NCI-H1694 (cell line): ENCODE results near the gene ROR2.

ENCODE experiments used
- DNase-seq: peaks from one replicate; lab custom pipeline; 2025; lab: John Stamatoyannopoulos, UW

The ROR2 gene

GRCh38 chr9:91948597-91949391 lies 1.2 kb downstream of the ROR2 start:
- no peak for DNase-seq

- DNase-seq, result no peak
Observed at GRCh38 chr9:91948101-91948596, 1.9 kb downstream of the ROR2 start.

GRCh38 chr9:91946653-91947488 lies 3.2 kb downstream of the ROR2 start:
- DNase-seq, result no peak

DNA sequence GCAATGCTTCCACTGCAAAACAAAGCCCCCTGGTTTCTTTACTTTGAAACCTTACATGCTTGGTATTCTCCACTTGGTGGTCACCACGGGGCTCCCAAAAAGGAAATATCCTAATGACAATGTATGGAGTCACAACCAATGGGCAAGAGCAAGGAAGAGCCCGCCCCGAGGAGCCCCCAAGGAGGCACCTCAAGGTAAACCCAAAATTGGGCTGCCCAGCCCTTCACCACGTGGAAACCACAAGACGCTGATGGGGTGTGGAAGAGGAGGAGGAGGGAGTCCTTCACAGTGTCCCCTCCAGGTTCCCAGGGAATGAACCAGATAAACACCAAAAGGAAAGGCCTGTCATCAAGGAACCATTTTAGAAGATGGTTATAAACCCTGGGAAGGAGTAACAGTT lies 3.8 kb downstream of the ROR2 start:
- DNase-seq, result no peak

DNA sequence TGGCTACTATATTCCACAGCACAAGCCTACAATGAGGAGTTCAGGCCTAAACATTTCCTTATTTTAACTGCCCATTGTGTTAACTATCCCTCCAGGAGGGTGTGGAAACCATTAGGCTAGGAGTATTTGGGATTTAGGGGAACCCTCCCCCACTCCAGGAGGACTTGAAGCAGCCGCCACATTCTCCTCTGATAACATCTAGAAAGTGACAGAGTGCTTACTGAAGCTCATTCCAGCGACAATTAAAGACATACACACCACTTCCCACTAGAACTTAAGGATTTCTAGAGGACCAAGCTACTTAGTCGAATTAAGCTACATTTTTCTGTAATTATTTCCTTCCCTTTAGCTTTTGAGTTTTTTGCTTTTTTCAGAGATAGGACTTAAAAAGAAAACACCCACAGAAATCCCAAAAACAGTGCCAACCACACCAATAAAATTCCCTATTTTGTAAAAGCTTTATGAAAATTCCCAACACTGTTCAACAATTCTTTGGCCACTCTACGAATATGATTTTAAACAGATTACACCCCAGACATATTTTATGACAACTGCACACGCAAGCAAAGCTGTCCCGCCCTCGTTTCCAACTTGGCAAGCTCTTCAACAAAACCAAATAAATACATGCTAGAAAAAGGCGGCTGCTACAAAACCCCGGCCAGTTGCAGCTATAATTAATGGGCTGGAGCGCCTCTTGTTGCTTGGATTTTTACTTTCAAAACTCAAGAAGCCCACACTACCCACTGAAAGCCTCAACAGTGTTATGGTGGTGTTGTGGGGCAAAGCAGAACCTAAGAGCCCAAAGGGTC lies 4.5 kb downstream of the ROR2 start:
- DNase-seq, result no peak

DNA sequence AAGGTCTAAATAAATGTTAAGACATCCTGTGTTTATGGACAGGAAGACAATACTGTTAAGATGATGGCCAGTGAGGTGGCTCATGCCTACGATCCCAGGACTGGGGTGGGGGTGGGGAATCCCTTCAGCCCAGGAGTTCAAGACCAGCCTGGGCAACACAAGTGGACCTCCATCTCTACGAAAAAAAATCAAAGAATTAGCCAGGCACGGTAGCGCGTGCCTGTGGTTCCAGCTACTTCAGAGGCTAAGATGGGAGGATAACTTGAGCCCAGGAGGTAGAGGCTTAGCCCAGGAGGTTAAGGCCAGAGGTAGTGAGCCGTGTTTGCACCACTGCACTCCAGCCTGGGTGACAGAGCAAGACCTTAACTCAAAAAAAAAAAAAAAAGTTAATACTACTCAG lies 5.3 kb downstream of the ROR2 start:
- no peak for DNase-seq

DNA sequence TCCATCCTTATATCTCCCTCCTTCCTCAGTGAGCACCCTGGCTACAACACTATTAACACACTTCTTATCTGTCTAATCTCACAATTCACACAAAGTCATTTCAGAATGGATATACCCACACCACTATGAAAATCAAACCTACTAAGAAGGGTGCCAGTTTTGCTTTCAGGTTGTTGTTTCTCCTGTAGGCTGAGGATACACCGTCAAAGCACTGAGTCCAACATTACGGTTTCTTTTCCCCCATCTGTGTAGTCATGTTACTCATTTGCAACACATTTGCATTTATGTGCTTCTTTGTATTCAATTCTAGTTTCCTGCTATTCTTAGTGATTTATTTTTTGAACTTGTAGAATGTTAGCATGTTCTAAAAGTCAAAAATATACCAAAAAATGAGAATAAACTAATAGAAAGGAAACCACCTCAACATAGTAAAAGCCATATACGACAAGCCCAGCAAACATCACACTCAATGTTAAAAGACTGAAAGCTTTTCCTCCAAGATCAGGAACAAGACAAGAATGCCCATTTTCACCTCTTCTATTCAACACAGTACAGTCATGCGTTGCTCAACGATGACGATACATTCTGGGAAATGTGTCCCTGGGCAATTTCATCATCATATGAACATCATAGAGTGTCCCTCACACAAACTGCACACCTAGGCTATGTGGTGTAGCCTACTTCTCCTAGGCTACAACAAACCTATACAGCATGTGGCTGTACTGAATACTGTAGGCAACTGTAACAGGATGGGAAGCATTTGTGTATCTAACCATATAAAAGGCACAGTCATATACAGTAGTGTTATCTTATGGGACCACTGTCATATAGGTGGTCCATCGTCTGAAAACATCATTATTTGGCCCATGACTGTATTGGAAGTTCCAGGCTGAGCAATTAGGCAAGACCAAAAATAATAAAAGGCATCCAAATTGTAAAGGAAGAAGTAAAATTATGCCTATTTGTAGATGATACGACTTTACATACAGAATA lies 6.3 kb downstream of the ROR2 start:
- no peak for DNase-seq

GRCh38 chr9:91942201-91942600 lies 7.8 kb downstream of the ROR2 start:
- no peak for DNase-seq

DNA sequence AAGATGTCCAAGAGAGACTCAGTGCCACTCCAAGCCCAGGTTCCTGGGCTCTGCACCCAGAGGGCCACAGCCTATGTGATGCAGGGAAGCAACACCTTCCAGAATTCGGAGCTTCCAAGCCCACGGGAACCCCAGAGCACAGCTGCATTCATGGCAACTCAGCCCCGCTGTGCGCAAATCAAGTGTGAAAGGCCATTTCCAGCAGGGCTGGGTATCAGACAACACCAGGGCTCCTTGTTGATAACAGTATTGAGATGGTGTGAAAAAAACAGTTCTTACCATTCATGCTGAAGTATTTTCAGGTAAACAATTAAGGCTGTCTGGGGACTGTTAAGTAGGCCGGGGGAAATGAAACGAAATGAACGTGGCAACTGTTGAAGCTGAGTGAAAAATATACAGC lies 10.1 kb downstream of the ROR2 start:
- DNase-seq, result no peak

DNA sequence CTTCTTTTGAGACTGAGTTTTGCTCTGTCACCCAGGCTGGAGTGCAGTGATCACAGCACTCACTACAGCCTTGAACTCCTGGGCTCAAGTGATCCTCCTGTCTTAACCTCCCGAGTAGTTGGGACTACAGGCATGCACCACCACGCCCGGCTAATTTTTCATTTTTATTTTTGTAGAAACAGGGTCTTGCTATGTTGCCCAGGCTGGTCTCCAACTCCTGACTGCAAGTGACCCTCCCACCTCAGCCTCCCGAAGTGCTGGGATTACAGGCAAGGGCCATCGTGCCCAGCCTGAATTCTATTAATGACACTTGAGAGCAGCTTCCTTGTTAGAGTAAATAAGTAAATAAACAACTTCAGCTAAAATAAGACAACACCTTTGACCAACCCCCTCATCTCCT lies 12.3 kb downstream of the ROR2 start:
- no peak for DNase-seq

- DNase-seq, result no peak
Observed at GRCh38 chr9:91937056-91937455, 13.0 kb downstream of the ROR2 start.

GRCh38 chr9:91935805-91936514 lies 14.1 kb downstream of the ROR2 start:
- no peak for DNase-seq

- no peak for DNase-seq
Observed at GRCh38 chr9:91935066-91935749, 14.8 kb downstream of the ROR2 start.

DNA sequence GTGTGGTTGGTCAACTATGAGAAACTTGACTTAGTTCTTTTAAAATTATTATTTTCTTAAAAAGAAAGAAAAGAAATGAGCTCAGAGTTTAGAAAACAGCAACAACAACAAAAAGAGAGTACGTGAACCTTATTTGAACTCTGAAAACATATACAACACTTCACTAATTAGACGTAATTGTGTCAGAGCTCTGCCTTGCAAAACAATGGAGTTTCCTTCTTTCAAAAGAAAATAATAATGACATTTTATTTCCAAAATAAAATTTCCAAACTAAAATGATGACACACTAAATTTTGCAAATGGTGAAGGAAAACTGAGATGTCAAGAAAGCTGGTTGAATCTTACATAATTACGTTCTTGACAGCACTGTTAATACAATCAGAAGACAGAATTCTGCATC lies 15.4 kb downstream of the ROR2 start:
- DNase-seq, result no peak

- no peak for DNase-seq
Observed at GRCh38 chr9:91933556-91934352, 16.3 kb downstream of the ROR2 start.

GRCh38 chr9:91930475-91930874 lies 19.6 kb downstream of the ROR2 start:
- DNase-seq, result no peak

- no peak for DNase-seq
Observed at GRCh38 chr9:91929331-91929730, 20.7 kb downstream of the ROR2 start.

DNA sequence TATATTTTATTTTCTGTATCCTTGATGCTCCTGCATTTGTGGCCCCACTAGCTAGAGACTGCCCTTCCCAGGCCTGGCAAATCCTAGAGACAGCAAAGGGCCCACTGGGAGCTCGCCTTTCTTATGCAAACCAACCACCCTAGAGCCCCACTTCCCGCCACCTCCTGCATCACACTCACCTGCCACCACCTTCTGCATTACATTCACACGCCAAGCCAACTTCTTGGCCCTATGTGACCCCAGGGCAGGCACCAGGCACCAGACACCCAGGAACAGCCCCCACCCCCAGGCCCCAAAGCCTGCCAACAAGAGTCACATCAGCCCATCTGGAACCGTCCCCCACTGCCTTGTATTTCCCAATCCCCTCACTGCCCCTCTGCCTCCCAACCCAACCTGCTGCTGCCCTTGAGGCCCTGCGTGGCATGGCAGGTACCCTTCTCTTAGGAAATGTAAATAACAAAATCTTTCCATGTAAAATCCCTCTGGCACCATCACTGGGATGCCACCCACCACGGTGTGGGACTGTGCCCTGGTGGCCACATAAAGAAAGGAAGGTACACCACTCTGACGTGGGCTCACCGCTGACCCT lies 22.0 kb downstream of the ROR2 start:
- DNase-seq, result no peak

- no peak for DNase-seq
Observed at GRCh38 chr9:91924090-91924489, 25.9 kb downstream of the ROR2 start.
